NCI-H1417 (cell line): Measurements from ENCODE around the gene GPATCH2L.
A peak's percentile ranks its signal among the peaks of the same experiment; 100 is the strongest.

Source experiments
- DNase-seq, 3 experiments: peaks; one replicate each; lab custom pipeline; 2025; lab: John Stamatoyannopoulos, UW

Gene GPATCH2L

GRCh38 chr14:76136476-76137110, 15.1 kb upstream of the GPATCH2L start:
- DNase-seq = peak in 2 of 3 experiments; percentile 62 to 86

GRCh38 chr14:76138119-76138757, 13.5 kb upstream of the GPATCH2L start:
- peak in 1 of 3 experiments; percentile 80 for DNase-seq

GRCh38 chr14:76138758-76139723, 12.7 kb upstream of the GPATCH2L start:
- DNase-seq = peak in 2 of 3 experiments; percentile 66 to 73

GRCh38 chr14:76143642-76144041, 8.1 kb upstream of the GPATCH2L start:
- no peak for DNase-seq

- DNase-seq = no peak
Measured at GRCh38 chr14:76146976-76147375, 4.7 kb upstream of the GPATCH2L start.

GRCh38 chr14:76149196-76149595, 2.5 kb upstream of the GPATCH2L start:
- DNase-seq = no peak

- peak in 2 of 3 experiments; percentile 70 to 74 for DNase-seq
Measured at GRCh38 chr14:76152333-76152681, 585 bp downstream of the GPATCH2L start.

- DNase-seq = no peak
Measured at GRCh38 chr14:76153919-76154318, 2.2 kb downstream of the GPATCH2L start.

GRCh38 chr14:76154539-76155126, 2.9 kb downstream of the GPATCH2L start:
- no peak for DNase-seq

- no peak for DNase-seq
Measured at GRCh38 chr14:76163668-76164363, 12.1 kb downstream of the GPATCH2L start.

- peak in 1 of 3 experiments; percentile 85 for DNase-seq
Measured at GRCh38 chr14:76168531-76168930, 16.8 kb downstream of the GPATCH2L start.

- no peak for DNase-seq
Measured at GRCh38 chr14:76169776-76170175, 18.1 kb downstream of the GPATCH2L start.

- DNase-seq = peak in 2 of 3 experiments; percentile 24 to 69
Measured at GRCh38 chr14:76174982-76175381, 23.3 kb downstream of the GPATCH2L start.

- no peak for DNase-seq
Measured at GRCh38 chr14:76175942-76176341, 24.2 kb downstream of the GPATCH2L start.

- no peak for DNase-seq
Measured at GRCh38 chr14:76181546-76181945, 29.8 kb downstream of the GPATCH2L start.

GRCh38 chr14:76186308-76187027, 34.7 kb downstream of the GPATCH2L start:
- peak in 2 of 3 experiments; percentile 51 to 65 for DNase-seq

- no peak for DNase-seq
Measured at GRCh38 chr14:76191297-76191696, 39.6 kb downstream of the GPATCH2L start.

GRCh38 chr14:76193696-76194095, 42.0 kb downstream of the GPATCH2L start:
- no peak for DNase-seq

- no peak for DNase-seq
Measured at GRCh38 chr14:76194327-76194726, 42.6 kb downstream of the GPATCH2L start.

GRCh38 chr14:76195003-76195402, 43.3 kb downstream of the GPATCH2L start:
- DNase-seq = no peak
